B cell (primary cell): Measurements from ENCODE around the gene ZNF296. TPM values are rescaled to one million over a fixed set of nuclear protein-coding genes. Genes with fewer than 3 reads are reported as not detected.

Experiments
- ATAC-seq: fragments of 200-7000 bp; cut with Tn5 transposase; one replicate; pipeline ENCODE4 v1.10.0; 2021; ENCODE audit warnings: low read depth, mild to moderate bottlenecking, moderate number of reproducible peaks, moderate library complexity
- CTCF ChIA-PET: fragments of 350-600 bp; sonication (Branson Sonifier 250); formaldehyde crosslinking; loops from one replicate; lab custom pipeline; 2021; ENCODE audit warnings: antibody characterized with exemption, inconsistent platforms; lab: Charles Lee
- POLR2A ChIA-PET: fragments of 350-600 bp; sonication (Branson Sonifier 250); formaldehyde crosslinking; loops from one replicate; lab custom pipeline; 2021; ENCODE audit warnings: antibody characterized with exemption; lab: Charles Lee
- DNase-seq: peaks from one replicate; pipeline ENCODE4 v3.0.0; 2013
- H2AFZ ChIP-seq: 2 replicates; pipeline ENCODE4 v1.6.1; 2012; ENCODE audit warnings: mild to moderate bottlenecking, low read depth, low read length; ENCODE audit not compliant: insufficient read depth, poor library complexity, severe bottlenecking
- H3K27ac ChIP-seq, 2 donors: 1 replicate in 1 of 2; 2 replicates in 1 of 2; pipeline ENCODE4 v1.5.1; 2012 to 2013; ENCODE audit warnings: low read length in 2 of 2, mild to moderate bottlenecking in 2 of 2, moderate library complexity in 1 of 2
- H3K27me3 ChIP-seq, 4 experiments: fragments of 200-600 bp in 1 of 4; sonication (generic) in 1 of 4; replicated peaks in 1 of 4; 1 replicate in 2 of 4; 2 replicates in 2 of 4; pipeline versions ENCODE4 v1.6.1 to v1.7.0; 2013 to 2016; ENCODE audit warnings: low read length in 3 of 4, mild to moderate bottlenecking in 2 of 4, mixed read lengths in 1 of 4, moderate library complexity in 1 of 4; ENCODE audit not compliant: insufficient read depth in 4 of 4, control insufficient read depth in 3 of 4; ENCODE audit errors: control extremely low read depth in 1 of 4
- H3K36me3 ChIP-seq, 2 experiments: replicated peaks in 1 of 2; 1 replicate in 1 of 2; 2 replicates in 1 of 2; pipeline versions ENCODE4 v1.6.1 to v1.7.1; 2013; ENCODE audit warnings: low read length in 1 of 2; ENCODE audit not compliant: insufficient read depth in 2 of 2, control insufficient read depth in 1 of 2; ENCODE audit errors: control extremely low read depth in 1 of 2, extremely low read depth in 1 of 2
- H3K4me1 ChIP-seq, 2 donors: fragments of 200-600 bp in 1 of 2; sonication (generic) in 1 of 2; 1 replicate in 1 of 2; 2 replicates in 1 of 2; pipeline versions ENCODE4 v1.5.1 to v1.6.1; 2013 to 2017; ENCODE audit warnings: low read length in 2 of 2; ENCODE audit not compliant: control insufficient read depth in 2 of 2, insufficient read depth in 2 of 2
- H3K4me2 ChIP-seq: replicated peaks from 2 replicates; pipeline ENCODE3; 2012; ENCODE audit warnings: mild to moderate bottlenecking, low read depth, low read length; ENCODE audit not compliant: poor library complexity, severe bottlenecking
- H3K4me3 ChIP-seq, 5 experiments: fragments of 200-600 bp in 1 of 5; sonication (generic) in 1 of 5; 1 replicate in 3 of 5; 2 replicates in 2 of 5; pipeline versions ENCODE4 v1.5.1 to v1.7.0; 2011 to 2016; ENCODE audit warnings: low read length in 4 of 5, mild to moderate bottlenecking in 4 of 5, low read depth in 2 of 5, control low read depth in 1 of 5, moderate library complexity in 1 of 5; ENCODE audit not compliant: insufficient read depth in 1 of 5; ENCODE audit errors: control extremely low read depth in 1 of 5, extremely low read depth in 1 of 5
- H3K79me2 ChIP-seq: fragments of 200-600 bp; sonication (generic); one replicate; pipeline ENCODE4 v1.6.0; 2016; ENCODE audit warnings: low read length; ENCODE audit not compliant: control insufficient read depth, insufficient read depth
- H3K9ac ChIP-seq: fragments of 200-600 bp; sonication (generic); 2 replicates; pipeline ENCODE4 v1.6.1; 2017; ENCODE audit warnings: mild to moderate bottlenecking, low read length, moderate library complexity
- H3K9me3 ChIP-seq, 3 donors: one replicate each; pipeline versions ENCODE4 v1.6.1 to v1.7.1; 2013; ENCODE audit warnings: low read length in 2 of 3; ENCODE audit not compliant: control insufficient read depth in 2 of 3, insufficient read depth in 1 of 3; ENCODE audit errors: control extremely low read depth in 1 of 3
- H4K20me1 ChIP-seq: 2 replicates; pipeline ENCODE4 v1.6.0; 2012; ENCODE audit warnings: mild to moderate bottlenecking, low read length; ENCODE audit not compliant: insufficient read depth, control insufficient read depth, poor library complexity, severe bottlenecking
- H3K27ac Mint-ChIP-seq: one replicate; pipeline ENCODE4 v1.8.0; 2021; ENCODE audit warnings: mixed read lengths
- H3K27me3 Mint-ChIP-seq: one replicate; pipeline ENCODE4 v1.8.0; 2021; ENCODE audit warnings: mixed read lengths
- H3K4me1 Mint-ChIP-seq: one replicate; pipeline ENCODE4 v1.8.0; 2021; ENCODE audit warnings: mixed read lengths
- H3K4me3 Mint-ChIP-seq: one replicate; pipeline ENCODE4 v1.8.0; 2021; ENCODE audit warnings: mixed read lengths
- H3K9me3 Mint-ChIP-seq: one replicate; pipeline ENCODE4 v1.8.0; 2022; ENCODE audit warnings: mixed read lengths; ENCODE audit not compliant: insufficient read depth
- CTCF ChIP-seq: fragments of 200-600 bp; IDR thresholded peaks from one replicate; pipeline ENCODE4 v1.8.0; 2022; ENCODE audit warnings: antibody characterized with exemption, mild to moderate bottlenecking
- EZH2 ChIP-seq: IDR thresholded peaks from 2 replicates; pipeline ENCODE4 v1.6.1; 2012; ENCODE audit warnings: borderline replicate concordance, low read depth, mild to moderate bottlenecking, moderate library complexity, low read length; ENCODE audit not compliant: insufficient read depth, poor library complexity, severe bottlenecking
- WGBS: methylation state at CpG from one replicate; pipeline ENCODE4 v1.1.5; 2013; ENCODE audit warnings: missing lambda C conversion rate; ENCODE audit not compliant: insufficient coverage; 5-methylcytosine and 5-hydroxymethylcytosine counted together
- intact Hi-C: fragments of 100-400 bp; cut with micrococcal nuclease; formaldehyde crosslinking; loops from one replicate; pipeline ENCODE4 v1.10.0; 2022
- polyA plus RNA-seq: library from polyadenylated mRNA; depleted of rRNA; stranded (reverse); fragments of >200 nt; gene quantifications from 2 replicates; pipeline ENCODE4 v1.2.3, GENCODE V29; 2012
- total RNA-seq, 2 donors: library from RNA; stranded (reverse); fragments of 120-200 nt in 1 of 2; gene quantifications; 1 replicate in 1 of 2; 2 replicates in 1 of 2; pipeline versions ENCODE4 v1.2.3 to v1.2.4, GENCODE V29; 2013 to 2022

ZNF296 gene
- total and polyA plus RNA-seq, 2 donors (not counting 1 experiment from before 2014, with no cell fraction given) = 21.9 to 30.2 TPM

GRCh38 chr19:45058622-45059159 lies 17.6 kb downstream of the ZNF296 start:
- ATAC-seq (no peak), DNase-seq (no peak)
- Histone ChIP-seq H3K79me2 (peaks cover 85% of the 10 kb centered on the region), H3K4me2 (no peak overlapping the region), H3K36me3 (peaks cover 3 to 94% of the 10 kb centered on the region in 2 experiments), H4K20me1 (peaks cover 72% of the 10 kb centered on the region), H3K4me3 (no peak overlapping the region), H3K9ac (no peak overlapping the region), H3K9me3 (no peaks in the 10 kb centered on the region), H3K27me3 (no peaks in the 10 kb centered on the region), H3K4me1 (peaks cover 8 to 40% of the 10 kb centered on the region in 2 donors), H2AFZ (no peak overlapping the region), H3K27ac (no peak overlapping the region)
- POLR2A ChIA-PET = interaction anchor here (1.0 to 1.4 kb wide), 5 partner anchors 12 to 104 kb away, joined by 4 to 6 read pairs (median 5); partner anchors contain the start of genes CLASRP and CLPTM1
- Mint-ChIP-seq H3K27ac (no peak overlapping the region), H3K4me3 (no peak overlapping the region), H3K9me3 (no peaks in the 10 kb centered on the region), H3K4me1 (peaks cover 43% of the 10 kb centered on the region), H3K27me3 (no peaks in the 10 kb centered on the region)
- no peak for TF ChIP-seq EZH2
- TF ChIP-seq CTCF = no peak
- CTCF ChIA-PET = interaction anchor here (1.1 to 7.0 kb wide), 28 partner anchors 7 to 155 kb away, joined by 3 to 97 read pairs (median 7); partner anchors contain the start of genes CLASRP, CLPTM1, GEMIN7 and RELB
- intact Hi-C loops = loop anchor here (1.0 to 2.0 kb wide), 5 partner anchors 16 to 155 kb away; partner anchors contain the start of gene CLASRP
- 92% methylated on average over 14 of the region's 14 CpGs for WGBS

- POLR2A ChIA-PET = interaction anchor here (1.2 to 1.4 kb wide), 3 partner anchors 8 to 17 kb away, joined by 3 to 4 read pairs (median 3); no protein-coding TSS in a partner anchor
- H3K27me3 Mint-ChIP-seq = no peaks in the 10 kb centered on the region
- Histone ChIP-seq H3K9ac (no peak overlapping the region), H4K20me1 (peaks cover 72% of the 10 kb centered on the region), H2AFZ (no peak overlapping the region), H3K27ac (peak overlapping the region; percentile 18 to 31), H3K4me1 (peaks cover 16 to 52% of the 10 kb centered on the region in 2 donors), H3K36me3 (peaks cover 3 to 93% of the 10 kb centered on the region in 2 experiments), H3K4me2 (no peak overlapping the region), H3K27me3 (no peaks in the 10 kb centered on the region), H3K9me3 (no peaks in the 10 kb centered on the region), H3K4me3 (no peak overlapping the region), H3K79me2 (peaks cover 93% of the 10 kb centered on the region)
- no peaks in the 10 kb centered on the region for H3K9me3 Mint-ChIP-seq
- TF ChIP-seq CTCF (no peak), EZH2 (no peak)
- intact Hi-C loops = no loop called here
- no peak for DNase-seq
- peak overlapping the region; percentile 71 for H3K27ac Mint-ChIP-seq
- no peak overlapping the region for H3K4me3 Mint-ChIP-seq
- WGBS = 97% methylated on average over 8 of the region's 9 CpGs
- H3K4me1 Mint-ChIP-seq = peaks cover 52% of the 10 kb centered on the region
- CTCF ChIA-PET = interaction anchor here (1.0 to 7.0 kb wide), 10 partner anchors 8 to 155 kb away, joined by 3 to 97 read pairs (median 4); partner anchors contain the start of gene CLASRP
- no peak for ATAC-seq
Observed at GRCh38 chr19:45057444-45057843, 18.8 kb downstream of the ZNF296 start.
